ENCODE results near the gene ACTA1. TPM values are rescaled to one million over a fixed set of nuclear protein-coding genes. Genes with fewer than 3 reads are reported as not detected.

Gene ACTA1
- total and polyA plus RNA-seq, 2 of the 8 experiments (the other 6 are each of a cell fraction or from before 2014, with no cell fraction given): 23.5 to 58.2 TPM

DNA sequence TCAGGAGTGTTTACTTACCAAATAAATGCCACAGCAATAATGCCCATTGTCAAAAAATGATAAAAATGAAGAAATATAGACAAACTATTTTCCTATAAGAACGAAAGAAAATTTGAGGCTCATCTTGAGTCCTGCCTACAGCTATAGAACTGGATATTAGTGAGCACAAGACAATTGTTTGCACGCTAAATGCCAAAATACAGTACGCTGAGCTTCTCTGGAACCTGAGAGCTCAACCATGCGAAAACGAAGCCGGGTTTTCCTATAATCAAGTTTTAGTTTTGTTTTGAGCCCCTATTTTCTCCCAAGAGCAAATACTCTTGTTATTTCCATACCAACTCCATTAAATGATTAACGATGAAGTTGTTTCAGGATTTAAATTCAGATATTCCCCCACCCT lies 49.1 kb downstream of the ACTA1 start (continued):
- no peak for TF ChIP-seq GTF2F1 (IDR thresholded peaks at IDR 0.05; ENCODE audit: borderline replicate concordance, low read depth, low read length)
- no peak for TF ChIP-seq ATF2 (IDR thresholded peaks at IDR 0.05; ENCODE audit: low read length)
- no peak for TF ChIP-seq SAP30 (IDR thresholded peaks at IDR 0.05; ENCODE audit: insufficient read depth, insufficient replicate concordance, low read length)
- TF ChIP-seq EZH2 (IDR thresholded peaks at IDR 0.05; ENCODE audit: low read depth, low read length, severe bottlenecking): no peak
- no peak for TF ChIP-seq GABPA (IDR thresholded peaks at IDR 0.05; ENCODE audit: borderline replicate concordance, insufficient read depth, low read length)

Measured in H1 (cell line).